GM12873 (cell line): Measurements from ENCODE around the gene TBC1D14.

Source experiments
- CTCF ChIP-seq: IDR thresholded peaks from 2 replicates; pipeline ENCODE4 v1.5.1; 2012; ENCODE audit warnings: low read depth, mild to moderate bottlenecking, moderate library complexity, low read length, control low read depth; ENCODE audit not compliant: insufficient read depth; ENCODE audit errors: missing control alignments

TBC1D14 gene

DNA sequence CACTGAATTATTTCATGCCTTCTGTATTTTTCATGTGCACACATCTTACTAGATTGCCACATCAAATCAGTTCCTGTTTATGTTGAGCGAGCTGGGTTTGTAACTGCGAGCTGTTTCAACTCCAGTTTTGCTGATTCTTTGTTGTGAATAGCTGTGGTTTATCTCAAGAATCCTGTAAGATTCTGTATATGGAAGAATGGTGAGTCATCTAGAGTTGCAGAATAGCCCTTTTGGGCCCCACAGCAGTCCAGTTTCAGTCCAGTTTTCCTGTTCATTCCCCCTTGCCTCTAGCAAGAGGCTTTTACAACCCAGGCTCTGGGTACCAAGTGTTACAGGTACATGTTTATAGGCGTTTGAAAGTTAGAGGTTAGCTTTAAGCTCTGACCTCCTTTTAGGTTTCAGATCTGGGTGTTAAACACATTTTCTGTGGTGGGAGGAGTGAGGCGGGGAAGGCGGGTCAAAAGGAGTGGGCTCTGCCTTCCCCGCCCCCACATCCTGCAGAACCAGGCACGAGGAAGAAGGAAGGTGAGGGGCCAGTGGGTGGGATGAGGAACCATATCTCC, 32.7 kb downstream of the TBC1D14 start:
- no peak for TF ChIP-seq CTCF

GRCh38 chr4:6943012-6943884, 33.6 kb downstream of the TBC1D14 start:
- TF ChIP-seq CTCF, result no peak

DNA sequence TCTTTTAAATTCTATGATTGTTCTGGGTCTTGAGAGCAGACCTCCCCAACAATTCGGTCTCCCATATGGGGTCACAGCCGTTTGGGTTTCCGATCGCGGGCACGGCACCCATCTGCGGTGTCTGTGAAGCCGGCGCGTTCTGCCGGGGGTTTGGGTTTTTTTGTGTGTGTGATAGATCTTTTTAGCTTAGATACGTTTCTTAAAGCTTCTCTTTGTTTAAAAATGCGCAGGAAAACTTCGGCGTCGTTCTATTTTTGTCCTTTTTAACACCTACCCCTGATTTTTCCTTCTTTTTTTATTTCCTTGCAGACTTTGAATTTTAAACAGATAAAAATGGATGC, 34.2 kb downstream of the TBC1D14 start:
- no peak for TF ChIP-seq CTCF

DNA sequence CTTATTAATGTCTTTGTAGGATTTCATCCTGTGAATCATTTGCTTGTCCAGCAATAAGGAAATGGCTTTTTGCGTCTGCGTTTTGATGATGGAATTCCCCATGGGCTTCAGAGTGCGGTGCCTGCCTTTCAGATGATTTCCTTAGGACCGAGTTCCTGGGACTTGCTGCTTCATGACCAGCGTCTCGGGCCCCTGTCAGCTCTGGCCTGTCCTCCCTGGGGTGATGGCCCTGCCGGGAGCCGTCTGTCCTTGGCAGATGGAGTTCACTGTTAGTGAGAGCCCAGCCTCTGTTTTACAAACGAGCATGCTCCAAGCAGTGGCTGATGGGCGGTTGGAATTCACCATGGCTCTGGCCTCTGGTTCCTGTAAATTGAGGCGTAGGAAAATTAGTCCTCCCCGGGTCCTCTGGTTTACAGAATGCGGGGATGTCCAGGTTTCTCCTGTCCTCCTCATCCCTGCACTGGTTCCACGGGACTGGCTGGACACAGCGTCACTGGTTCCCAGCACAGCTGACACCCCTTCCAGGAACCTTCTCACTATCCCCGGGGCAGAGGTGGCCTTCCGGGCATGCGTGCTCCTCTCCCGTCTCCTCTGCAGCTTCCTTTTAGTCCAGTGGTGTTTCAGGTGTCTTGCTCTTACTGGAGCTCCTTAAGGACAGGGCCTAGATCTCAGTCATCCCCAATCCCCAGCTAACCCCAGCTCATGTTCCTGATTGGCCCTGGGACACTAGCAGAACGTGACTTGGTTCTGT, 34.9 kb downstream of the TBC1D14 start:
- no peak for TF ChIP-seq CTCF

GRCh38 chr4:6945052-6945409, 35.4 kb downstream of the TBC1D14 start:
- TF ChIP-seq CTCF, result no peak

- TF ChIP-seq CTCF, result no peak
These were observed 36.9 kb downstream of the TBC1D14 start for GRCh38 chr4:6946497-6946896.

DNA sequence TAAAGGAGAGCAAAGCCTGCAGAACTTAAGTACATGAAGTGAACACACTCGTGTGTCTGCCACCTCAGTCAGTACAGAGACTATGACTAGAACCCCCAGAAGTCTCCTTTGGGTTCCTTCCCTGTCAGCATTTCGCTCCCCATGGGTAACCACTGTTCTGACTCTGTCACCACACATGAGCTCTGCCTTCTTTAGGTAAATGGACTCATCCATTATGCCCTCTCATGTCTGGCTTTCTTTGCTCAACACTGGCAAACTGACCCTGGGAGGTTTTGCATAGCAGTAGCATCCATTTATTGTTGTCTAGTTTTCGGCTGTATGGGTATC, 38.5 kb downstream of the TBC1D14 start:
- no peak for TF ChIP-seq CTCF
